Karpas-422 (cell line): Measurements from ENCODE around the gene MVD. TPM values are rescaled to one million over a fixed set of nuclear protein-coding genes. Genes with fewer than 3 reads are reported as not detected.

Experiments
- DNase-seq: peaks from one replicate; pipeline ENCODE4 v3.0.0-alpha.2; 2015
- H2AFZ ChIP-seq: fragments of 200-600 bp; sonication (generic); 2 replicates; pipeline ENCODE4 v1.6.1; 2014; ENCODE audit warnings: antibody characterized with exemption, low read length, mixed read lengths
- H3K27ac ChIP-seq: fragments of 200-600 bp; sonication (generic); 2 replicates; pipeline ENCODE4 v1.5.1; 2014; ENCODE audit warnings: mild to moderate bottlenecking, low read length, moderate library complexity
- H3K27me3 ChIP-seq: fragments of 200-600 bp; sonication (generic); 2 replicates; pipeline ENCODE4 v1.6.1; 2014; ENCODE audit warnings: low read length, mixed read lengths
- H3K36me3 ChIP-seq: fragments of 200-600 bp; sonication (generic); 2 replicates; pipeline ENCODE4 v1.6.1; 2014; ENCODE audit warnings: low read length, mixed read lengths; ENCODE audit not compliant: insufficient read depth
- H3K4me1 ChIP-seq: fragments of 200-600 bp; sonication (generic); 2 replicates; pipeline ENCODE4 v1.6.1; 2014; ENCODE audit warnings: mild to moderate bottlenecking, low read length, mixed read lengths
- H3K4me2 ChIP-seq: fragments of 200-600 bp; sonication (generic); 2 replicates; pipeline ENCODE4 v1.6.1; 2014; ENCODE audit warnings: low read length, low read depth, mild to moderate bottlenecking; ENCODE audit not compliant: poor library complexity, severe bottlenecking
- H3K4me3 ChIP-seq: fragments of 200-600 bp; sonication (generic); 2 replicates; pipeline ENCODE4 v1.5.1; 2014; ENCODE audit warnings: mild to moderate bottlenecking, antibody characterized with exemption, low read length, mixed read lengths
- H3K79me2 ChIP-seq: fragments of 200-600 bp; sonication (generic); 2 replicates; pipeline ENCODE4 v1.6.1; 2014; ENCODE audit warnings: mild to moderate bottlenecking, low read length, mixed read lengths
- H3K9ac ChIP-seq: fragments of 200-600 bp; sonication (generic); 2 replicates; pipeline ENCODE4 v1.6.0; 2014; ENCODE audit warnings: low read length
- H3K9me2 ChIP-seq: fragments of 200-600 bp; sonication (generic), shearing (Covaris generic); replicated peaks from 2 replicates; pipeline ENCODE4 v1.6.0; 2014; ENCODE audit warnings: mild to moderate bottlenecking, low read length, moderate library complexity; ENCODE audit not compliant: insufficient read depth
- H3K9me3 ChIP-seq: fragments of 300-700, 200-600 bp; sonication (generic); 2 replicates; pipeline ENCODE4 v1.6.1; 2014; ENCODE audit warnings: low read length, mixed read lengths
- H4K20me1 ChIP-seq: fragments of 200-600 bp; sonication (generic); 2 replicates; pipeline ENCODE4 v1.6.1; 2014; ENCODE audit warnings: mild to moderate bottlenecking, antibody characterized with exemption, low read length, low read depth; ENCODE audit not compliant: insufficient read depth
- total RNA-seq: library from RNA; depleted of rRNA; stranded (reverse); fragments of >200 nt; shearing (Covaris generic); gene quantifications from 2 replicates; pipeline ENCODE4 v1.2.3, GENCODE V29; 2014; ENCODE audit warnings: low replicate concordance

Gene MVD
- total RNA-seq, 1 experiment from 2014 or later = 35.0 TPM

DNA sequence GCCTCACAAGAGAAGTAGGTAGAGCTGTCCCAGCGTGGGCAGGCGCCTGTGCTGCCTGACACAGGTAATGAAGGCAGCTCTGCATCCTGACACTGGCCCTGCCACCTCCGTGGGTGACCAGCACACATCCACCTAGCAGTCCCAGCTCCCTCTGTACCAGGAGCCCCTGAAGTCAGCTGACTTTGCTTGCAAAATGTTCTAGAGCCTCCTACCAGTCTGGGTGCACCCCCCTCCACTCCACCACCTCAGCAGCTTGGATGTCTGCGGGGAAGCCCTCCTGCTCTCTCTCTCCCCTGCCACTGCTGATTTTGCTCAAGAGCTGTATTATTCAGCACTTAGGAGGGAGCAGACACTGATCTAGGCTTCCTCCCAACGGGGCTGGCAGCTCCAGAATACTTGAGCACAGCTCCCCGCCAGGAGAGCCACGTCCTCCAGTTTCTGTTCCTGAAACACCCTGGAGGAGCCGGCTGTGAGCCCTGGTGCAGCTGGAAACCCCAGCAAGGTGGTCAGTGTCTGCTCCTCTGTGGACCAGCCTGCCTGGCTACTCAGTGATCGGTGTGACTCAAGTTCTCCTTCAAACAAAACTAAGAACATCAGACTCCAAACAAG lies 42.3 kb upstream of the MVD start:
- peaks cover 29% of the 10 kb centered on the region for H3K79me2 ChIP-seq
- H3K9me2 ChIP-seq = no peaks in the 10 kb centered on the region
- H3K36me3 ChIP-seq = no peaks in the 10 kb centered on the region
- peak overlapping the region; percentile 84 for H3K4me3 ChIP-seq
- H4K20me1 ChIP-seq = peaks cover 21% of the 10 kb centered on the region; the same call in 1 of the 2 replicates
- H3K4me2 ChIP-seq = peak overlapping the region; percentile 98
- no peak overlapping the region for H2AFZ ChIP-seq
- no peaks in the 10 kb centered on the region for H3K27me3 ChIP-seq
- DNase-seq = peak; percentile 66
- peaks cover 49% of the 10 kb centered on the region for H3K4me1 ChIP-seq
- peak overlapping the region; percentile 83 for H3K9ac ChIP-seq
- H3K27ac ChIP-seq = no peak overlapping the region
- no peaks in the 10 kb centered on the region for H3K9me3 ChIP-seq

DNA sequence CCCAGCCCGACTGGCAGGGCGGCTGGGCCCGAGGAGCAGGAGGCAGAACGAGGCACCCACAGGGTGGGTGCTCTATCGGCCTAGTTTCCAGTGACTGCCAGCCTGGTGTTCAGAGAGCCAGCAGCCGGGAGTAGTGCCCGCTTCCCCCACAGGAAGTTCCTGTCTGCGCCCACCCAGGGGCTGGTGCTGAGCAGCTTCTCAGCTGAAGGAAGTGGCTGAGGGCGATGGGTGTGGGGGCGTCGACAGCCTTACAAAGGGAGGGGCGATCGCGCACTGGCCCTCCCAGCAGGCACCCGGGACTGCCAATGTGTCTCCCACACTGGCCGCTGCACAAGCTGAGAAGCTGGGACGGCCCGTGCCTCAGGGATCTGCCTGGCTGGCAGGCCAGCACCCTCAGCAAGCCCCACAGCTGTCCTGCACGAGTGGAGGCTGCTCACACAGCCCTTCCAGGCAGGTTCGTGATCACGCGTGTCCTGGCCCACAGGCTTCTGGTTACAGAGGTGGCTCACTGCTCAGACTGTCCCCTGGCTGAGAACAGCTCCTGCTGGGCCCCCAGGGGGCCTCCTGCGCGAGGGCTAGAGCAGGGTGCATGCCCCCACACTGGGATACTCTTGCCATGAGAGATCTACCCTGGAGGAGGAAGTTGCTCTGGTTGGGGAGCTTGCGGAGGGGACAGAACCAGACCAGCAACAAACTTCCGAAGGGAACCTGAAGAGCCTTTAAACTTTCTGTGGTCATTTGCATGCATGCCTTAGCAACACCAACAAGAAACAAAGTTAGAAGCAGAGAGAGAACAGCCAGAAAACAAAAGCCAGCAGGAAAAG lies 40.8 kb upstream of the MVD start:
- DNase-seq = no peak
- H3K4me2 ChIP-seq = peak overlapping the region; percentile 15
- no peak overlapping the region for H3K27ac ChIP-seq
- H3K4me1 ChIP-seq = peaks cover 51% of the 10 kb centered on the region
- H3K79me2 ChIP-seq = peaks cover 28% of the 10 kb centered on the region
- peaks cover 21% of the 10 kb centered on the region; the same call in 1 of the 2 replicates for H4K20me1 ChIP-seq
- H3K4me3 ChIP-seq = no peak overlapping the region
- 0 out of 2 replicates have a peak overlapping the region, but pooled peaks have one; percentile 22 for H3K9ac ChIP-seq
- H3K9me2 ChIP-seq = no peaks in the 10 kb centered on the region
- no peak overlapping the region for H2AFZ ChIP-seq
- no peaks in the 10 kb centered on the region for H3K36me3 ChIP-seq
- H3K9me3 ChIP-seq = no peaks in the 10 kb centered on the region
- no peaks in the 10 kb centered on the region for H3K27me3 ChIP-seq

DNA sequence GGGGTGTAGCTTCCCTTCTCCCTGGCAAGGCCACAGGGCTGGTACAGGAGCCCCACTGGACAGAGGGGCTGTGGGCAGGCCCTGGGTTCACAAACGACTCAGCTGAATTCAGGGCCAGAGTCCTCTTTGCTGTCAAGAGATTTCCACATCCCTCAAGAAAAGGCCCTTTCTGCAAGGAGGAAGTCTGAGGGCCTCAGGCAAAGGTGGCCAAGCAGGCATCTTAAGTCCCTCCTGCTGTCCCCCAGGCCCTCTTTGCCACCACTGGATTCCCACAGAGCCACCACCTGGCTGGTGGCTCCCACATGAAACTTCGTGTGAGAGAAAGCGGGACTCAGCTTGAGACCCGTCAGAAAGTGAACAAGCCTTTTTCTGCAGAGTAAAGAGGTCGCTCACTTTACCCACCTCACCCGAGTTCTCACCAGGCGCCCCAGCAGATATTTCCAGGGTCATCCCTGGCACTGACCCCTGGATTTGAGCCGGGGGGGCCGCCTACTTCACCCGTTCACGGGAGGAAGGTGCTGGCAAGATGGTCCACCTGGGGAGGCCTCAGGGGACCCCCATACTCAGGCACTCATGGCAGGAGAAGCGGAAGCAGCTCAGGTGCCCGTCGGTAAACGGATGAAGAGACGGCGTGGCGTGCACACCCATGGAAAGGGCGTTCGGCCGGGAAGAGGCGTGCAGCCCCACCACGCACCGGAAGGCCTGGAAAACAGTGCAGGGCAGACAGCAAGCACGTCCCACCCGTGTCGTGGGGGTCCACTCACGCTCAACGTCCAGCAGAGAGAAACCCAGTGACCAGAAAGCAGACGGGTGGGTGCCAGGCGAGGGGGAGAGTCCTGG lies 39.7 kb upstream of the MVD start:
- H3K79me2 ChIP-seq = peaks cover 17% of the 10 kb centered on the region
- DNase-seq = no peak
- no peaks in the 10 kb centered on the region for H3K9me2 ChIP-seq
- no peaks in the 10 kb centered on the region for H3K27me3 ChIP-seq
- peaks cover 50% of the 10 kb centered on the region for H3K4me1 ChIP-seq
- no peak overlapping the region for H3K27ac ChIP-seq
- H3K9ac ChIP-seq = no peak overlapping the region; the same call in 1 of the 2 replicates
- H3K36me3 ChIP-seq = no peaks in the 10 kb centered on the region
- H3K4me2 ChIP-seq = peak overlapping the region; percentile 79
- no peaks in the 10 kb centered on the region for H3K9me3 ChIP-seq
- H2AFZ ChIP-seq = no peak overlapping the region
- peaks cover 21% of the 10 kb centered on the region; the same call in 1 of the 2 replicates for H4K20me1 ChIP-seq
- H3K4me3 ChIP-seq = no peak overlapping the region; the same call in 1 of the 2 replicates

DNA sequence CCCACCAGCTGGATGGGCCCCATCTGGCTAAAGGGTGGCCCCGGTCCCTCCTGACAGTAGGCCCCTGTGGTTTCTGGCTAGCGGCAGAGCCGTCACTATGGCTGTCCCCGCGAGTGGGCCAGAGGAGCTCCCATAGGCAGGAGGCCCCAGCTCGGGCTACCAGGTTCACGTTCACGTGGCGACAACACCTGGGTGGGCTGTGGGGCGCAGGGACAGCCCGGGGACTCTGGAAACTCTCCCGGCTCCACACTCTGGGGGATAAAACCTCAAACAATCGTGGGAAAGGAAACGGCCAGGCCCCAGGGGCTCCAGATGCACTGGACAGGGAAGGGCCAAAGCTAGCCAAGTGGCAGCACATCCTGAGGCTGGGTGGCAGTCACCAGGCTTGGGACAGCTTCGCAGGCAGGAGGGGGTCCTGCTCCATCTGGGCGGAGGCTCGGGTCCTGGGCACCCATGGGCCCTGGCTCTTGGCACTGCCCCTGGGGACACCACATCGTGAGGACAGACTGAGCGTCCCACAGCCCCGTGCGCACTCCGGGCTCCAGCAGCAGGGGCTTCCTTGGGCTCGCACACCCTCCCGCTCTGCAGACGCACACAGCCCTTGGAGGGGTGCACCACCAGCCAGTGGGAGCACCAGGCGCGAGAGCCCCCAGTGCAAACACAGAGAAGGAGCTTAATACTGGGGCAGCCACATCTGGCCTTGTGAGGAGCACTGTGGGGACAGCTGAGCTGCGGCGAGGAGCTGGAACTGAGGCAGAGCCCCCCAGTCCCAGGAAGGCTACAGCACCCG lies 38.9 kb upstream of the MVD start:
- Histone ChIP-seq H3K36me3 (no peaks in the 10 kb centered on the region), H3K4me2 (peak overlapping the region; percentile 79), H3K79me2 (peaks cover 9% of the 10 kb centered on the region; the same call in 1 of the 2 replicates), H2AFZ (no peak overlapping the region), H3K4me3 (peak overlapping the region; percentile 70), H3K27ac (no peak overlapping the region), H3K9me2 (no peaks in the 10 kb centered on the region), H3K9me3 (no peaks in the 10 kb centered on the region), H3K27me3 (no peaks in the 10 kb centered on the region), H3K4me1 (peaks cover 44% of the 10 kb centered on the region), H3K9ac (peak overlapping the region; percentile 83), H4K20me1 (peaks cover 21% of the 10 kb centered on the region; the same call in 1 of the 2 replicates)
- no peak for DNase-seq

DNA sequence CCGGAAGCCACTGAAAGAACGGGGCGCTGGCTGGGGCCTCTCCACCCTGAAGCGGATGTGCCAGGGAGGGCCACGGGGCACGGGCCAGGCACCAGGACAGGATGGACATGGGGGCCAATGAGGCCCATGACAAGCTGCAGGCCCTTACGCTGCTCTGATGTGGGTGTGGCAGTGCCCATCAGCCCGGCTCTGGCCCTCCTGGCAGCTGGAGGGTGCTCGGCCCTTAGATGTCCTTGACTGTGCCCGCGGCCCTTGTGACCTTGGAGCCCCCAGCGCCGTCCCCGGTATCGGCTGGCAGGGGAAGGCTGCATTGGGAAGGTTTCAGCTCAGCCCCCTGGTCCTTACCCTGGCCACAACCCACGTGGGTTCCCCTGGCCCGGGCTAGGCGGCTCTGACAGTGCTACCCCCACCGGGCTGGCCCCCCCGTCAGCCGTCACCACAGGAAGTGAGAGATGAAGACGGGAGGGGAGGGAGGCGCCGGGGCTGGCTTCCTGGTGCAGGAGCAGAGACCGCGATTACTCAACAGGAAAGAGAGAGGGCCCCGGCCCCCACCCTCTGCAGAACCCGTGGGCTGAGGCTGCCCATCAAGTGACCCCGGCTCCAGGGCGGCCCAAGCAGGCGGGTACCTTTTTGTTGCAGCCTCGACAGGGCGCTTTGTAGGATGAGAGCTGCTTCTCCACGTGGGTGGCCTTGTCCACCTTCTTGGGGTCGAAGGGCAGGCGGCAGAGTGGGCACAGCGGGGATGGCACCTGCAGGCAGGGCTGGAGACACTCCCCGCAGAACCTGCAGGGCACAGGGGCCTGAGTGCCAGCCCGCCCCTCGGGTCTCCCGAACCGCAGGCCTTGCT lies 38.0 kb upstream of the MVD start:
- H3K9me3 ChIP-seq = no peaks in the 10 kb centered on the region
- no peaks in the 10 kb centered on the region for H3K9me2 ChIP-seq
- peaks cover 44% of the 10 kb centered on the region for H3K4me1 ChIP-seq
- peak overlapping the region; percentile 83 for H3K9ac ChIP-seq
- H3K4me3 ChIP-seq = peak overlapping the region; percentile 70
- no peaks in the 10 kb centered on the region for H3K36me3 ChIP-seq
- H3K27me3 ChIP-seq = no peaks in the 10 kb centered on the region
- peak overlapping the region; percentile 61; the same call in 1 of the 2 replicates for H3K27ac ChIP-seq
- 0 out of 2 replicates have a peak, but pooled peaks cover 5% of the 10 kb centered on the region for H3K79me2 ChIP-seq
- peak; percentile 90 for DNase-seq
- H2AFZ ChIP-seq = no peak overlapping the region
- H3K4me2 ChIP-seq = peak overlapping the region; percentile 79
- H4K20me1 ChIP-seq = peaks cover 21% of the 10 kb centered on the region; the same call in 1 of the 2 replicates

DNA sequence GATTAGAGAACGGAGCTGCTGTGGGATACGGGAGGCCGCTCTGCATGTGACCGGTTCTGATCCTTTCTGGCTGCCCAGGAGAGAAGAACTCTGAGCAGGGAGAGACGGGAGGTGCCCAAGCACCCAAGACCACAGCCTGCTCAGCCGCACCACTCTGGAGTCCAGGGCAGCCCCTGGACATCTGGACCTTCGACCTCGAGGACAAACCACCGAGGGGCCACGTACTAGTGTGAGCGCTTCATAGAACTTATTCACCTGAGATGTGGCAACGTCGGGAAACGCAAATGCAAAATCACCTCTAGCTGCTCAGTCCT lies 37.4 kb upstream of the MVD start:
- DNase-seq = no peak
- Histone ChIP-seq H3K36me3 (no peaks in the 10 kb centered on the region), H3K9me2 (no peaks in the 10 kb centered on the region), H3K4me1 (peaks cover 41% of the 10 kb centered on the region), H3K79me2 (0 out of 2 replicates have a peak, but pooled peaks cover 5% of the 10 kb centered on the region), H3K27ac (peak overlapping the region; percentile 61; the same call in 1 of the 2 replicates), H4K20me1 (peaks cover 20% of the 10 kb centered on the region; the same call in 1 of the 2 replicates), H3K27me3 (no peaks in the 10 kb centered on the region), H3K9ac (peak overlapping the region; percentile 83), H3K9me3 (no peaks in the 10 kb centered on the region), H2AFZ (no peak overlapping the region), H3K4me2 (peak overlapping the region; percentile 79), H3K4me3 (peak overlapping the region; percentile 70; the same call in 1 of the 2 replicates)

DNA sequence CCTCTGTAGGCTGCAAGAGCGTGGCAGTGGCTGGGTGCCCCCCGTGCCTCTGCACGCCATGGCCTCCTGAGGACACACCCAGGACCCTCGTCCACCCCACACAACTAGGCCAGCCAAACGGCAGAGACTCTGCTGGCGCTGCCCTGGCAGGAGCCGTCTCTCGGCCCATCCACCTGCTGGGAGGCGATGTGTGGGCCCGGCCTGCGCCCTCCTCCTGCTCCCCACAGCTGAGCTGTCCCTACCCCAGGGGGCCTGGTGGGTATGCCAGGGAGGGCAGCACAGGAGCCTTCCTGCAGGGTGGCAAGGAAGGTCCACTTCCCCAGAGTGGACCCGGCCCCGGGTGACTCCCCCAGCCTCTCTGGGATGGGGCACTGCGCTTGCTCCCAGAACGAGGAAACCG lies 36.3 kb upstream of the MVD start:
- no peaks in the 10 kb centered on the region for H3K36me3 ChIP-seq
- H3K4me3 ChIP-seq = no peak overlapping the region
- H3K79me2 ChIP-seq = 0 out of 2 replicates have a peak, but pooled peaks cover 5% of the 10 kb centered on the region
- peaks cover 32% of the 10 kb centered on the region for H3K4me1 ChIP-seq
- H3K9me3 ChIP-seq = no peaks in the 10 kb centered on the region
- H3K27ac ChIP-seq = no peak overlapping the region
- H2AFZ ChIP-seq = no peak overlapping the region
- no peaks in the 10 kb centered on the region for H3K9me2 ChIP-seq
- no peak overlapping the region for H3K9ac ChIP-seq
- DNase-seq = no peak
- H4K20me1 ChIP-seq = peaks cover 11% of the 10 kb centered on the region; the same call in 1 of the 2 replicates
- no peak overlapping the region for H3K4me2 ChIP-seq
- no peaks in the 10 kb centered on the region for H3K27me3 ChIP-seq
